ENCODE results near the gene USP30.

GRCh38 chr12:109018296-109018695 lies 34.1 kb upstream of the USP30 start:
- TF ChIP-seq, protein P1, sequence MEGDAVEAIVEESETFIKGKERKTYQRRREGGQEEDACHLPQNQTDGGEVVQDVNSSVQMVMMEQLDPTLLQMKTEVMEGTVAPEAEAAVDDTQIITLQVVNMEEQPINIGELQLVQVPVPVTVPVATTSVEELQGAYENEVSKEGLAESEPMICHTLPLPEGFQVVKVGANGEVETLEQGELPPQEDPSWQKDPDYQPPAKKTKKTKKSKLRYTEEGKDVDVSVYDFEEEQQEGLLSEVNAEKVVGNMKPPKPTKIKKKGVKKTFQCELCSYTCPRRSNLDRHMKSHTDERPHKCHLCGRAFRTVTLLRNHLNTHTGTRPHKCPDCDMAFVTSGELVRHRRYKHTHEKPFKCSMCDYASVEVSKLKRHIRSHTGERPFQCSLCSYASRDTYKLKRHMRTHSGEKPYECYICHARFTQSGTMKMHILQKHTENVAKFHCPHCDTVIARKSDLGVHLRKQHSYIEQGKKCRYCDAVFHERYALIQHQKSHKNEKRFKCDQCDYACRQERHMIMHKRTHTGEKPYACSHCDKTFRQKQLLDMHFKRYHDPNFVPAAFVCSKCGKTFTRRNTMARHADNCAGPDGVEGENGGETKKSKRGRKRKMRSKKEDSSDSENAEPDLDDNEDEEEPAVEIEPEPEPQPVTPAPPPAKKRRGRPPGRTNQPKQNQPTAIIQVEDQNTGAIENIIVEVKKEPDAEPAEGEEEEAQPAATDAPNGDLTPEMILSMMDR (IDR thresholded peaks at IDR 0.05), result no peak
- TF ChIP-seq POLR2AphosphoS5 (IDR thresholded peaks at IDR 0.05), result no peak
- no peak for TF ChIP-seq POLR2A (IDR thresholded peaks at IDR 0.05)

Measured in gastroesophageal sphincter (tissue), 3 donors.